Keratinocyte (primary cell): Measurements from ENCODE around the gene CACNA1S. TPM values are rescaled to one million over a fixed set of nuclear protein-coding genes. Genes with fewer than 3 reads are reported as not detected.

Experiments used
- DNase-seq: peaks from one replicate; pipeline ENCODE4 v3.0.0-alpha.2; 2011; ENCODE audit warnings: low read depth, missing footprints, low spot score
- FAIRE-seq: peaks from 2 replicates; lab custom pipeline; 2011; peaks lifted over from hg19 to GRCh38; lab: Jason Lieb, UNC
- H2AFZ ChIP-seq: 2 replicates; pipeline ENCODE4 v1.6.0; 2012; ENCODE audit warnings: low read length, control low read depth, inconsistent platforms; ENCODE audit not compliant: control insufficient read depth
- H3K27ac ChIP-seq: 2 replicates; pipeline ENCODE4 v1.5.1; 2011; ENCODE audit warnings: low read length; ENCODE audit not compliant: control insufficient read depth, insufficient read depth
- H3K27me3 ChIP-seq: 3 replicates; pipeline ENCODE4 v1.6.0; 2011; ENCODE audit warnings: low read length; ENCODE audit not compliant: control insufficient read depth, insufficient read depth; ENCODE audit errors: extremely low read depth
- H3K36me3 ChIP-seq, 2 experiments: 2 replicates in 1 of 2; 3 replicates in 1 of 2; pipeline ENCODE4 v1.5.1; 2011; ENCODE audit warnings: low read length in 2 of 2, mild to moderate bottlenecking in 1 of 2; ENCODE audit not compliant: control insufficient read depth in 2 of 2, insufficient read depth in 2 of 2; ENCODE audit errors: extremely low read depth in 1 of 2
- H3K4me1 ChIP-seq: 3 replicates; pipeline ENCODE4 v1.5.1; 2011; ENCODE audit warnings: low read length; ENCODE audit not compliant: control insufficient read depth, insufficient read depth; ENCODE audit errors: extremely low read depth
- H3K4me2 ChIP-seq: 3 replicates; pipeline ENCODE4 v1.6.0; 2011; ENCODE audit warnings: low read depth, low read length; ENCODE audit not compliant: control insufficient read depth, insufficient read depth; ENCODE audit errors: extremely low read depth
- H3K4me3 ChIP-seq, 3 experiments: fragments of 200-600 bp in 1 of 3; sonication (generic) in 1 of 3; 2 replicates in 2 of 3; 3 replicates in 1 of 3; pipeline ENCODE4 v1.5.1; 2011 to 2016; ENCODE audit warnings: low read length in 3 of 3, mild to moderate bottlenecking in 3 of 3, control low read depth in 2 of 3, inconsistent platforms in 1 of 3, low read depth in 1 of 3, mixed read lengths in 1 of 3, mixed run types in 1 of 3, moderate library complexity in 1 of 3; ENCODE audit not compliant: control insufficient read depth in 2 of 3, insufficient read depth in 2 of 3; ENCODE audit errors: extremely low read depth in 1 of 3
- H3K79me2 ChIP-seq: 2 replicates; pipeline ENCODE4 v1.6.0; 2012; ENCODE audit warnings: low read length; ENCODE audit not compliant: control insufficient read depth, insufficient read depth
- H3K9ac ChIP-seq: 3 replicates; pipeline ENCODE4 v1.6.0; 2011; ENCODE audit warnings: low read length; ENCODE audit not compliant: control insufficient read depth, insufficient read depth; ENCODE audit errors: extremely low read depth
- H3K9me1 ChIP-seq: 3 replicates; pipeline ENCODE4 v1.6.0; 2011; ENCODE audit warnings: low read length; ENCODE audit not compliant: control insufficient read depth, insufficient read depth; ENCODE audit errors: extremely low read depth
- H3K9me3 ChIP-seq: 2 replicates; pipeline ENCODE4 v1.5.1; 2012; ENCODE audit warnings: low read depth, low read length; ENCODE audit not compliant: control insufficient read depth
- H4K20me1 ChIP-seq: 3 replicates; pipeline ENCODE4 v1.6.0; 2011; ENCODE audit warnings: low read length; ENCODE audit not compliant: control insufficient read depth, insufficient read depth; ENCODE audit errors: extremely low read depth
- CTCF ChIP-seq, 3 experiments: IDR thresholded peaks in 1 of 3; conservative IDR thresholded peaks in 1 of 3; optimal IDR thresholded peaks in 1 of 3; 2 replicates in 2 of 3; 3 replicates in 1 of 3; pipeline versions ENCODE3 to v1.5.1; 2011; ENCODE audit warnings: low read length in 3 of 3, mild to moderate bottlenecking in 3 of 3, moderate library complexity in 2 of 3, control low read depth in 1 of 3, inconsistent platforms in 1 of 3; ENCODE audit not compliant: insufficient read depth in 2 of 3; ENCODE audit errors: extremely low read depth in 1 of 3
- EZH2 ChIP-seq: IDR thresholded peaks from one replicate; pipeline ENCODE4 v1.6.1; 2012; ENCODE audit warnings: inconsistent platforms, mild to moderate bottlenecking, low read length, moderate library complexity
- dilution Hi-C: fragments of 300-500 bp; cut with MboI; formaldehyde crosslinking; loops from one replicate; pipeline ENCODE4 v1.7.0; 2020; ENCODE audit warnings: low sequenced_read_pairs; ENCODE audit not compliant: extremely low pct_ligation_motif_present
- polyA plus RNA-seq, 5 experiments: library from polyadenylated mRNA; depleted of rRNA in 3 of 5; stranded (reverse) in 3 of 5; stranded (forward) in 1 of 5; unstranded in 1 of 5; fragments of >200 nt; gene quantifications; 1 replicate in 1 of 5; 2 replicates in 3 of 5; 3 replicates in 1 of 5; pipeline versions ENCODE4 v1.2.1 to v1.2.3, GENCODE V29; 2011 to 2012; ENCODE audit warnings: missing spikeins in 2 of 5, low read depth in 1 of 5, low replicate concordance in 1 of 5

Gene CACNA1S
- polyA plus RNA-seq, 1 donor (not counting 4 experiments of a cell fraction or from before 2014, with no cell fraction given), result not detected

DNA sequence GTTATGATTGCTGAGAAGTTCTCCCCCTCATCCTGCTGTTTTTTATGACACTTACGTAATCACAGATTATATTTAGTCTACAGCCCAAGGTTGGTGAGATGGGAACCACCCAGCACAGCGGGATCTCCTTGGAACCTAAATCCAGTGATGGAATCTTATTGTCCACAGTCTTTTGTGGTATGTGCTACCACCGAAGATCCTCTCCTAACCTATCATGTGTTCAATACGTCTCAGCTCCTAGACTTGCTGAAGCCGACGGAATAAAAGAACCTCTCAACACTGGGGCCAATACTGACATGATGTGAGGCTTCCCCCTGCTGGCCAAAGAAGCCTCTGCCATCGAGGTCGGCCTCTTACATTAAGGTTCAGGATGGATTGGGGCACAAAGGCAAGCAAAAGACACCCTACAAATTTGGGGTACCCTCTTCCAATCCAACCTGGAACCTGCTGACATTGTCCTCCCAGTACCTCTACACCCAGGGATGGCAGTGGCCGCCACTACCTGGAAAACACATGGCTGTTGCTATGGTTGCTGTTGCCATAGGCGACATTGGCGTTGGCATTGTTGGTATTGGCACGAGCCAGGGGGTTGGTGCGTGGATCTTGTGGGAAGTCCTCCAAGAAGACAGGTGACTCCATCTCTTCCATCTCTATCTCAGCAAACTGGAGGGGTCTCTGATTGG lies 69.3 kb downstream of the CACNA1S start:
- Histone ChIP-seq H3K79me2 (no peaks in the 10 kb centered on the region), H3K27me3 (peaks cover 5% of the 10 kb centered on the region), H3K9ac (no peak overlapping the region), H3K4me3 (no peak overlapping the region), H3K9me3 (no peaks in the 10 kb centered on the region), H4K20me1 (no peaks in the 10 kb centered on the region), H3K4me2 (no peak overlapping the region), H3K27ac (no peak overlapping the region), H3K9me1 (no peaks in the 10 kb centered on the region), H3K4me1 (no peaks in the 10 kb centered on the region), H3K36me3 (no peaks in the 10 kb centered on the region), H2AFZ (no peak overlapping the region)
- FAIRE-seq (peak; percentile 89), DNase-seq (no peak)
- TF ChIP-seq EZH2, result peak; percentile 33
- peak; percentile 87 to 96 (median 90) for TF ChIP-seq CTCF (optimal IDR thresholded peaks at IDR 0.05 in 1 of 3, IDR thresholded peaks at IDR 0.05 in 1 of 3, conservative IDR thresholded peaks at IDR 0.05 in 1 of 3; ENCODE audit: extremely low read depth in 1 of 3, insufficient read depth in 2 of 3, low read length in 3 of 3)
- dilution Hi-C loops, result no loop called here

DNA sequence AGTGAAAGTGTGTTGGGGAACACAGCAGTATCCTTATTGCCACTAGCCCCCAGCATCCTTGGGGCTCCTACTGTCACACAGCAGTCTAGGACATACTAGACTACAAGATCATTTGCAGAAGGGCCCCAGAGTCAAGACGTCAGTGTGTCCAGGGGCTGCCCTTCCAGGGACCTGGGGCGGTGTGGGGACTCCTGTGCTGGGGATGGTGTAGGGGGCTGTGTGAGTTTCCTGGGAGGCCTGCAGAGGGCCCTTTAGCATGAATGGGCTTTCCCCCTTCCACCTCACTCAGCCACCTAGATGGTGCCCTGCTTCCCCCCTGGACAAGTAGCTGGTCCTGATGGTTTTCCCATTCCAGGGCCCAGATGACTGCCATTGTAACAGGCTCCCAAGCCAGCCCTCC lies 71.2 kb downstream of the CACNA1S start:
- dilution Hi-C loops, result no loop called here
- Histone ChIP-seq H3K27me3 (peaks cover 5% of the 10 kb centered on the region), H2AFZ (no peak overlapping the region), H3K9me3 (no peaks in the 10 kb centered on the region), H3K36me3 (no peaks in the 10 kb centered on the region), H4K20me1 (no peaks in the 10 kb centered on the region), H3K4me3 (no peak overlapping the region), H3K27ac (no peak overlapping the region), H3K9me1 (no peaks in the 10 kb centered on the region), H3K4me2 (no peak overlapping the region), H3K9ac (no peak overlapping the region), H3K4me1 (no peaks in the 10 kb centered on the region), H3K79me2 (no peaks in the 10 kb centered on the region)
- TF ChIP-seq EZH2, result no peak
- TF ChIP-seq CTCF (optimal IDR thresholded peaks at IDR 0.05 in 1 of 3, IDR thresholded peaks at IDR 0.05 in 1 of 3, conservative IDR thresholded peaks at IDR 0.05 in 1 of 3; ENCODE audit: extremely low read depth in 1 of 3, insufficient read depth in 2 of 3, low read length in 3 of 3), result no peak
- FAIRE-seq, result no peak
- DNase-seq, result no peak
